ENCODE results near the gene DHRS2.

DNA sequence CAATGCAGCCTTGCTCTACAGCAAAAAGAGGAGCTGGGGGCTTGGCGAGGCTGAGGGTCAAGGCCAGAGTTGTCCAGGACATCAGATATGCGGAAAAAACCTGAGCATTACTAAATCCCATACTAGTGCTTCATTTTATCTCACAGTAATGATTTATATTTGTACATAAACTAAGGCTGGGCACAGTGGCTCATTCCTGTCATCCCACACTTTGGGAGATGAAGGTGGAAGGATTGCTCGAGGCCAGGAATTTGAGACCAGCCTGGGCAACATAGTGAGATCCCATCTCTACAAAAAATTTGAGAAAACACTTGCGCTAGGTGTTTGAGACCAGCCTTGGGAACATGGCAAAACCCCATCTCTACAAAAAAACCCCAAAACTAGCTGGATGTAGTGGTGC, 46.0 kb upstream of the DHRS2 start:
- no peak for TF ChIP-seq CTCF (IDR thresholded peaks at IDR 0.05)
- TF ChIP-seq EZH2 (IDR thresholded peaks at IDR 0.05; ENCODE audit: borderline replicate concordance, insufficient read depth, low read depth, low read length, poor library complexity, severe bottlenecking): no peak
